GM13976 (cell line): ENCODE results near the gene ATP6V0E2.
"Not testable (repeated sequence)": the region's sequence is repeated elsewhere in the genome, so short reads cannot be mapped to it uniquely, and the experiment has no call there.

Source experiments
- DNase-seq: peaks from one replicate; pipeline ENCODE4 v3.0.0; 2012; ENCODE audit warnings: low spot score
- CTCF ChIP-seq: IDR thresholded peaks from 2 replicates; pipeline ENCODE4 v1.5.1; 2012; ENCODE audit warnings: borderline replicate concordance, mild to moderate bottlenecking; ENCODE audit not compliant: insufficient read depth; ENCODE audit errors: extremely low read depth, missing control alignments, control extremely low read depth
- in situ Hi-C: fragments of 300-500 bp; cut with MboI; formaldehyde crosslinking; loops from one replicate; pipeline ENCODE4 v1.12.0; 2022; ENCODE audit warnings: low sequenced_read_pairs, mixed read lengths, inconsistent platforms; ENCODE audit not compliant: unreplicated experiment

The ATP6V0E2 gene

GRCh38 chr7:149887311-149887710, 13.5 kb downstream of the ATP6V0E2 start:
- DNase-seq = no peak
- TF ChIP-seq CTCF = no peak

GRCh38 chr7:149890715-149891114, 16.9 kb downstream of the ATP6V0E2 start:
- DNase-seq, in situ Hi-C loops: not testable (repeated sequence)

More at GRCh38 chr7:149887311-149887710, 13.5 kb downstream of the ATP6V0E2 start:
- in situ Hi-C loops = no loop called here

GRCh38 chr7:149894957-149895356, 21.2 kb downstream of the ATP6V0E2 start:
- in situ Hi-C loops, DNase-seq: not testable (repeated sequence)

GRCh38 chr7:149907776-149908376, 34.1 kb downstream of the ATP6V0E2 start:
- in situ Hi-C loops, DNase-seq: not testable (repeated sequence)

GRCh38 chr7:149910219-149910618, 36.5 kb downstream of the ATP6V0E2 start:
- in situ Hi-C loops, DNase-seq: not testable (repeated sequence)

GRCh38 chr7:149912126-149912525, 38.4 kb downstream of the ATP6V0E2 start:
- in situ Hi-C loops, DNase-seq: not testable (repeated sequence)

- in situ Hi-C loops, DNase-seq: not testable (repeated sequence)
These were observed 52.6 kb downstream of the ATP6V0E2 start for GRCh38 chr7:149926414-149926813.
